Activated CD8-positive, alpha-beta memory T cell treated with anti-CD3 and anti-CD28 coated beads for 36 hours (primary cell): Measurements from ENCODE around the gene UBXN1. TPM values are rescaled to one million over a fixed set of nuclear protein-coding genes. Genes with fewer than 3 reads are reported as not detected.

Source experiments
- CTCF ChIA-PET: fragments of 350-600 bp; sonication (Branson Sonifier 250); formaldehyde crosslinking; loops from one replicate; lab custom pipeline; 2021; ENCODE audit warnings: antibody characterized with exemption; lab: Charles Lee
- POLR2A ChIA-PET: fragments of 350-600 bp; sonication (Branson Sonifier 250); formaldehyde crosslinking; loops from one replicate; lab custom pipeline; 2021; ENCODE audit warnings: antibody characterized with exemption; lab: Charles Lee
- total RNA-seq, 2 experiments: library from RNA; stranded (reverse); gene quantifications; one replicate each; pipeline ENCODE4 v1.2.3, GENCODE V29; 2021

Gene UBXN1, protein sequence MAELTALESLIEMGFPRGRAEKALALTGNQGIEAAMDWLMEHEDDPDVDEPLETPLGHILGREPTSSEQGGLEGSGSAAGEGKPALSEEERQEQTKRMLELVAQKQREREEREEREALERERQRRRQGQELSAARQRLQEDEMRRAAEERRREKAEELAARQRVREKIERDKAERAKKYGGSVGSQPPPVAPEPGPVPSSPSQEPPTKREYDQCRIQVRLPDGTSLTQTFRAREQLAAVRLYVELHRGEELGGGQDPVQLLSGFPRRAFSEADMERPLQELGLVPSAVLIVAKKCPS
- 100 to 1,000 TPM; 129 TPM for total RNA-seq

DNA sequence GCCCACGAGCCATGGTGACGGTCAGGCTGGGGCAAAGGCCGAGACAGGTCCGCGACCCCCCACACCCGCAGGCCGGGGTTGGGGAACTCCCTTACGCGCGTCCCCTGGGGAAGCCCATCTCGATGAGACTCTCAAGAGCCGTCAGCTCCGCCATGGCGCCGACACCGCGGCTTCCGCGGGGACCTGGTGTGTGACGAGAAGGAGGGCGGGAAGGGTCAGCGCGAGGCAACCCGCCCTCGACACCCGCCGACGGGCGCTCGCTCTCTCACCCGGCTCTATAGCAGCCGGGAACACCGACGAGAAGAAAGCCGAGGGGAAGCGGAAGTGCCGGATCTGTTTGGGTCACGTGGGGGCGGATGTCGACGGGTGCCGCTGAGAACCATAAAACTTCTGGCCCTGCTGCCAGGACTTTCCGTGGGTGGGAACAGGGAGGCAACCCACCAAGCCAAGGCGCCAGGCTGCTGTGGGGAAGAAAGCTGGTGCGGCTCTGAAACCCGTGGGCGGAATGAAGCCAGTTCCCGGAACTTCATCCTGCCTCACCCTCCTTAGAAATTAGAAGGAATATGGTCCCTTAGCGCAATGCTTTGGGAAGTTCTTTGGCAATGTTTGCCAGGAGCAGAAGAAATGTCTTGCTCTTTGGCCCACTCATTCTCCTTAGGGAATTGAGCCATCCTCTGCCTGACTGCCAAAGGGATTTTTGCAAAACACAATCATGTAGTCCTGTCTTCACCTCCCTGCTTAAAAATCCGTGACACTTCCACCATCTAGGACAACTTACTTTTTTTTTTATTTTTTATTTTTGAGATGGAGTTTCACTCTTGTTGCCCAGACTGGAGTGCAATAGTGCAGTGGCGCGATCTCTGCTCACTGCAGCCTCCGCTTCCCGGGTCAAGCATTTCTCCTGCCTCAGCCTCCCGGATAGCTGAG is at the start of gene UBXN1:
Gene UBXN1 (minus strand): TSS at position 304 of the 927 bp plus-strand sequence. CDS start 150 bp downstream, at position 154.
- POLR2A ChIA-PET = interaction anchor here (1.1 to 3.0 kb wide), 3 partner anchors 8 to 57 kb away, joined by 5 to 15 read pairs (median 6); partner anchors contain the start of genes B3GAT3, C11orf98, CSKMT and LBHD1
- CTCF ChIA-PET = interaction anchor here (0.6 to 1.2 kb wide), 4 partner anchors 13 to 121 kb away, joined by 4 to 6 read pairs (median 4); partner anchors contain the start of genes C11orf98 and CSKMT

DNA sequence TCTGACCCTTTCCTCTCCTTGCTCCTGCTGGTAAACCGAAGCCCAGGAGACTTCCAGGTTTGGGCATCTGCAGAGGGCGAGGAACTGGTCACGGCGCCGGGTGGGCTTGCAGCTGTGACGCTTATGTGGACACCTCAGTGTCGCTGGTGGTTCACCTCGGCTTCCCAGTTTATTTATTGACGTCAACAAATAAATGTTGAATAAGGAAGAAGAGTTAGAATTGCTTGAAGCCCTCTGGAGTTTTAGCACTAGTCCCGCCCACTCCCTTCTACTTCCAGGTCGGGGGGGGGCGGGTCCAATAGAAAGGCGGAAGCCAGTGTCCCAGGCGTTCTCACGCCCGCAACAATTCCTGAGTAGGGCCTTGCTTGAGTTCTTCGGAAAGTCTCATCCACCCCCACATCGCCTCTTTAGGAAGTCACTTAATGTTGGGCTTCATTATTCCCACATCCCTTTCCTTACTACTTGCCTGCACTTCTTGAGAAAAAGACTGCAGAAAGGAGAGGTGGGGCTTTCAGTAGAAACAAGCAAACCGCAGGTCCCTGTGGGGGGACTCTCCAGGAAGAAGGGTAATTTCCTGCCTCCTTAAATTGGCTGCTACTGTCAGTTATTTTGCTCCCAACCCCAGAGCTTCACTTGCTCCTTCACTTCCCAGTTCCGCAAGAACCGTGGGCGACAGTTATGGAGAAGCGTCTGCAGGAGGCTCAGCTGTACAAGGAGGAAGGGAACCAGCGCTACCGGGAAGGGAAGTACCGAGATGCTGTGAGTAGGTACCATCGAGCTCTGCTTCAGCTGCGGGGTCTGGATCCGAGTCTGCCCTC is 49.5 kb upstream of the UBXN1 start, which contains the start of gene TTC9C:
Gene TTC9C (plus strand): TSS at position 316 of the 818 bp plus-strand sequence. CDS start 363 bp downstream, at position 679.
- POLR2A ChIA-PET = interaction anchor here (0.7 to 2.9 kb wide), 8 partner anchors 58 to 995 kb away, joined by 3 to 26 read pairs (median 8); partner anchors contain the start of genes C11orf98, CSKMT, STX5 and TEX54

GRCh38 chr11:62727872-62728170 is 48.9 kb upstream of the UBXN1 start:
- ChIA-PET CTCF (interaction anchor here (1.2 to 2.1 kb wide), 3 partner anchors 18 to 58 kb away, joined by 4 to 11 read pairs (median 6); partner anchors contain the start of gene TAF6L), POLR2A (interaction anchor here (0.6 to 2.9 kb wide), 17 partner anchors 17 to 995 kb away, joined by 3 to 26 read pairs (median 5); partner anchors contain the start of genes C11orf98, CSKMT, EEF1G and LBHD1)

More for the DNA sequence above, 49.5 kb upstream of the UBXN1 start, which contains the start of gene TTC9C:
- CTCF ChIA-PET = interaction anchor here (0.8 to 2.1 kb wide), 5 partner anchors 11 to 58 kb away, joined by 3 to 11 read pairs (median 4); partner anchors contain the start of gene TAF6L

DNA sequence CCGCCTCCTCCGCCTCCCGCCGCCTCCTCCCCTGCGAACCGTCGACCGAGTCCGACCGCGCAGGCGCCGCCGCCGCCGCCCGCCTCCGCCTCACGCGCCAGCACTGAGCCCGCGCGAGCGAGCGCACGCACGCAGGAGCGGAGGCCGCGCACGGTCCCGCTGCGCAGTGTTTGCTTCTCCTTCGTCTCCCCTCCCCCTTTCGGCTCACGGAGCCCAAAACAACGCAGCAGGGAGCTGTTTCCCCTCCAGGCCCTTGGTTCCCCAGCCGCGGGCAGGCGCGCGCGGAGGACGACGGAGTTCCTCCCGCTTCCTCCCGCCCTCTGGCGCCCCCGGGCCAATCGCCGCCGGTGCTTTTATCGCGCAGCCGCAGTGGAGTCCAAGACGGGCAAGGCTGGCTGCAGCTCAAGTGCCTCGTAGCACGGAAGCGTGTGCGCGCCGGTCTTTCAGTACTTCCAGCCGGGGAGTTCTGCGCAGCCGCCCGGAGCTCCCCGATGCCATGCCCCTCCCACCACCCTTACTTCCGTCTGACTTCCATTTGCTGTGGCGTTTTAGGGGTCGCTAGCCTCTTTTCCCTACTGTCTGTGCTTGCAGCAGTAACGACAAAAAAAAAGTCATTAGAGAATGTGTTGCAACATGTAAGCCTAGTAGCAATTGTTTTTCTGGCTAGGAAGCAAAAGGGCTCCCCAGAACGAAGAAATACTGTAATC is 48.4 kb upstream of the UBXN1 start, which contains the start of gene HNRNPUL2:
Gene HNRNPUL2 (minus strand): TSS at position 293 of the 707 bp plus-strand sequence. CDS start 301 bp downstream, outside the sequence.
- CTCF ChIA-PET = interaction anchor here (0.6 to 2.1 kb wide), 5 partner anchors 18 to 59 kb away, joined by 3 to 11 read pairs (median 4); partner anchors contain the start of genes TAF6L and ZBTB3
- POLR2A ChIA-PET = interaction anchor here (0.5 to 2.9 kb wide), 19 partner anchors 8 to 994 kb away, joined by 3 to 26 read pairs (median 5); partner anchors contain the start of genes C11orf98, CSKMT, EEF1G and LBHD1

GRCh38 chr11:62726915-62727164 is 48.0 kb upstream of the UBXN1 start:
- CTCF ChIA-PET = interaction anchor here (0.6 to 2.1 kb wide), 5 partner anchors 17 to 59 kb away, joined by 3 to 11 read pairs (median 4); partner anchors contain the start of genes TAF6L and ZBTB3

GRCh38 chr11:62726156-62726914 is 47.5 kb upstream of the UBXN1 start:
- CTCF ChIA-PET = interaction anchor here (0.6 to 2.1 kb wide), 7 partner anchors 17 to 64 kb away, joined by 3 to 11 read pairs (median 4); partner anchors contain the start of genes TAF6L and ZBTB3
- POLR2A ChIA-PET = interaction anchor here (0.6 to 2.9 kb wide), 12 partner anchors 15 to 135 kb away, joined by 3 to 26 read pairs (median 5); partner anchors contain the start of genes C11orf98, CSKMT, LBHD1 and STX5

More at GRCh38 chr11:62726915-62727164, 48.0 kb upstream of the UBXN1 start:
- POLR2A ChIA-PET = interaction anchor here (0.5 to 2.9 kb wide), 14 partner anchors 9 to 153 kb away, joined by 3 to 26 read pairs (median 5); partner anchors contain the start of genes C11orf98, CSKMT, EEF1G and LBHD1

DNA sequence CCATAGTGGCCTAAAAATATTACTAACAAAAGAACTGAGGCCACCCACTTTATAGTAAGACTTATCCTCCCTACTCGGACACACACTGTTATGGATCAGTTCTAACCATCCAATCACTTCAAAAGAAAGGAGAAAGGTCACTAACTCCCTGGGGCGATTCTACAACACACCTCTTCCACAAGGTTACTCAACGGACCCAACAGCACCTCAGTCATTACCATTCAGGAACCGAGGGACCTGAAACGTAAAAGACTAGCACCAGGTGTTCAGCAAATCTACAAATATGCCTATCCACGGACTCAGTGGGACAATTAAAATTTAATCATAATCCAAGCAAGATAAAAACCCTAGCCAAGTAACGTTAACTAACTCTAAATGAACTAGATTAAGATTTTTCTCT is 46.8 kb upstream of the UBXN1 start:
- CTCF ChIA-PET = interaction anchor here (1.0 kb wide), 1 partner anchor 65 kb away, joined by 3 read pairs; no protein-coding TSS in a partner anchor
- POLR2A ChIA-PET = interaction anchor here (0.6 to 2.9 kb wide), 4 partner anchors 16 to 130 kb away, joined by 3 to 13 read pairs (median 4); no protein-coding TSS in a partner anchor

GRCh38 chr11:62724171-62724570 is 45.3 kb upstream of the UBXN1 start:
- POLR2A ChIA-PET = no interaction called here
- CTCF ChIA-PET = interaction anchor here (0.8 to 1.5 kb wide), 2 partner anchors 40 to 62 kb away, joined by 3 to 8 read pairs; no protein-coding TSS in a partner anchor

- CTCF ChIA-PET = no interaction called here
- POLR2A ChIA-PET = no interaction called here
These were observed 43.1 kb upstream of the UBXN1 start for GRCh38 chr11:62721994-62722393.

DNA sequence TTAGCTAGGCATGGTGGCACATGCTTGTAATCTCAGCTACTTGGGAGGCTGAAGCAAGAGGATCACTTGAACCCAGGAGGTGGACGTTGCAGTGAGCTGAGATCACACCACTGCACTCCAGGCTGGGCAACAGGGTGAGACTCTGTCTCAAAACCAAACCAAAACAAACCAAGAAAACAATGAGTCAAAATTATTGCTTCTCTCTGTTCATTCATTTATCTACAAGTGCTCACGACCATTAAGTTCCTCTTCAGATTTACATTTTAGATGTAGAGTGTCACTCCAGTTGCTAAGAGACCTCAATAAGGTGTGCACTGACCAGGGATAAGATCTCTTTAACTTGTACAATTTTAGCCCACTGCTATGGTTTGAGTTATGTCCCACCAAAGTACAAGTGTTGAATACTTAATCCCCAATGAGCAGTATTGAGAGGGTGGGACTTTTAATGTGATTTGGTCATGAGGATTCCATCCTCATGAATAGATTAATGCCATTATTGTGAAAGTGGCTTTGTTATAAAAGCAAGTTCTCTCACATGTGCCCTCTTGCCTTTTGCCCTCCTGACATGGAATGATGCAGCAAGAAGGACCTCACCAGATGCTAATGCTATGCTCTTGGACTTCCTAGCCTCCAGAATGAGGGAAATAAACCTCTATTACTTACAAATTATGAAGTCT is 40.6 kb upstream of the UBXN1 start:
- ChIA-PET CTCF (no interaction called here), POLR2A (no interaction called here)

GRCh38 chr11:62716816-62717215 is 37.9 kb upstream of the UBXN1 start:
- CTCF ChIA-PET = no interaction called here
- POLR2A ChIA-PET = interaction anchor here (0.5 to 0.7 kb wide), 2 partner anchors 44 to 113 kb away, joined by 3 to 6 read pairs; no protein-coding TSS in a partner anchor

DNA sequence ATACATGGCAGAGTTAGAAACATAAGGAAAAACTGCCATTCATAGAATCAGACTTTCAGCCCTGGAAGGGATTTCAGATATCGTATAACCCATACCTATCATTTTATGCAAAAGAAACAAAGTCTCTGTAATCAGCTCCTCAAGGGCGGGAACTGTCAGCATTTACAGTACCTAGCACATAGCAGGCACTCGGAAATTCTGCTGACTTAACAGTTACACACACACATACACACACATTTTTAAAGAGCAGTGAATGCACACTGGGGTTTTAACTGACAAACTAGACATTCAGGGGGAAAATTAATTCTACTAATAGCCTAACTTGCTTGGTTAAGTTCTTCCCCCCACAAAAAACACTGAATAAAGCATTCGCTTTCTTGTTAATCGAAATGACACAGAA is 37.3 kb upstream of the UBXN1 start:
- ChIA-PET CTCF (interaction anchor here (0.6 to 1.0 kb wide), 2 partner anchors 105 to 150 kb away, joined by 3 read pairs; no protein-coding TSS in a partner anchor), POLR2A (interaction anchor here (0.6 kb wide), 1 partner anchor 123 kb away, joined by 5 read pairs; no protein-coding TSS in a partner anchor)

DNA sequence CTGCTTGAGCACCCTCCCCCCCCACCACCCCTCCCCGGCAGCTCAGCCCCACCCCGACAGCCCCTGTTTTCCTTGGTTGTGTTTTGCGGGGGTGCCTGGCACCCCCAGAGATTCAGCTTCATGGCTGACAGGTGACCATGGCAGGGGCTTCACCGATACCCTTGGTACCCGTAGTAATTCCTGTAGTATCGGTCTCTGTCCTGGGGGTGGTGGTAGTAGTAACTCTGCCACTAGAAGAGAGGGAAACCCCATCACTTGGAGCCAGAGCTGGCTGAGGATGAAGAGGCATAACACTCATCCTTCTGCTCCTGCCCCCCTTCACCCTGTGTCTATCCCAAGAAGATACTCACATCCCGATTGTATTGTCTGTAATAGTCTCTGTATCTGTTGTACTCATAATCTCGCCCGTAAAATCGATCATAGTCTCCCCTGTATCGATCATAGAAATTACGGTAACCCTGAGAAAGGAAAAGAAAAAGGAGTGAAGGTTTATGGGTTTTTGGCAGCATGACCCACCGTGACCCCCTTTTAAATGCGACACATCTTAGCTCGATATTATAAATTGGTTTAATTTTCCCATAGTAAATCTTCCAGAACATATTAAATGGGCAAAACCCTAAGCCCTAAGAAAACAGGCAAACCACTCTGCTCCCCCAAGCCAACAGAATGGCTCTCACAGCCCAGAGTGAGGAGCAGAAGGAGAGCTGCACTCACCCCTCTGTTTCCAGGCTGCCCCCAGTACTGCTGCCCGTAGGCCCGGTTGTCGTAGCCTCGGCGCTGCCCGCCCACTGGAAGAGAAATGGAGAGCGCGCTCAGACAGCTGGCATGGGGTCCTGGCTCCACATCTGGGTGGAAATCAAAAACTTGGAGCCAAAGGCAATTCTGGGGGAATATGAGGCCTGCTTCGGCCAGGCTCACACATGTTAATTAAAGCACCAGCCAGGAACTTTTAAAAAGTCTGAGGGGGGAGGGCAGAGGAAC is 36.6 kb upstream of the UBXN1 start:
- CTCF ChIA-PET = interaction anchor here (0.6 to 1.0 kb wide), 2 partner anchors 104 to 151 kb away, joined by 3 read pairs; no protein-coding TSS in a partner anchor
- POLR2A ChIA-PET = interaction anchor here (0.6 kb wide), 1 partner anchor 122 kb away, joined by 5 read pairs; no protein-coding TSS in a partner anchor

GRCh38 chr11:62713343-62713742 is 34.5 kb upstream of the UBXN1 start:
- ChIA-PET CTCF (interaction anchor here (1.1 kb wide), 1 partner anchor 56 kb away, joined by 3 read pairs; no protein-coding TSS in a partner anchor), POLR2A (no interaction called here)
